ENCODE measurements around the gene HLA-DQA2. TPM values are rescaled to one million over a fixed set of nuclear protein-coding genes. Genes with fewer than 3 reads are reported as not detected.
"Not testable (repeated sequence)": the region's sequence is repeated elsewhere in the genome, so short reads cannot be mapped to it uniquely, and the experiment has no call there.

HLA-DQA2 gene
- total RNA-seq, 1 experiment from 2014 or later = not detected

GRCh38 chr6:32744776-32745175 lies 3.6 kb downstream of the HLA-DQA2 start:
- Histone ChIP-seq H3K4ac (ENCODE audit: low read depth, low read length) (no peak overlapping the region), H4K91ac (ENCODE audit: insufficient read length, low read depth, low read length) (no peak overlapping the region), H3K27me3 (ENCODE audit: insufficient read depth, low read length) (no peaks in the 10 kb centered on the region), H3K14ac (ENCODE audit: insufficient read depth, low read length) (no peak overlapping the region), H3K9ac (ENCODE audit: extremely low read depth, insufficient read length, low read length) (no peak overlapping the region), H2BK12ac (ENCODE audit: insufficient read length, low read depth, low read length) (no peak overlapping the region), H4K5ac (ENCODE audit: insufficient read length, low read depth, low read length) (no peak overlapping the region), H3K4me1 (ENCODE audit: insufficient read depth, low read length) (no peaks in the 10 kb centered on the region), H2BK15ac (ENCODE audit: low read depth, low read length) (no peak overlapping the region), H3K79me1 (ENCODE audit: insufficient read depth, low read depth, low read length, poor library complexity, severe bottlenecking) (no peaks in the 10 kb centered on the region), H2AFZ (ENCODE audit: low read length) (no peak overlapping the region), H2AK5ac (ENCODE audit: insufficient read length, low read length) (no peak overlapping the region), H4K8ac (replicated peaks; ENCODE audit: insufficient read length, low read depth, low read length) (no peak overlapping the region), H2BK120ac (ENCODE audit: low read depth, low read length, poor library complexity, severe bottlenecking) (no peak overlapping the region), H2BK5ac (ENCODE audit: insufficient read length, low read length) (no peak overlapping the region), H3K27ac (ENCODE audit: insufficient read length, low read depth, low read length) (no peak overlapping the region), H3K56ac (ENCODE audit: insufficient read length, low read depth, low read length) (no peak overlapping the region), H3K23ac (ENCODE audit: insufficient read length, low read depth, low read length) (no peak overlapping the region), H4K20me1 (ENCODE audit: control insufficient read depth, insufficient read depth, insufficient read length) (no peaks in the 10 kb centered on the region), H3K9me3 (ENCODE audit: control insufficient read depth, low read depth, low read length) (no peaks in the 10 kb centered on the region), H3K18ac (ENCODE audit: insufficient read length, low read depth, low read length) (no peak overlapping the region), H3K23me2 (ENCODE audit: insufficient read length, low read depth, low read length, poor library complexity, severe bottlenecking) (no peaks in the 10 kb centered on the region), H3K4me2 (ENCODE audit: insufficient read depth, insufficient read length, low read length) (no peak overlapping the region), H3T11ph (ENCODE audit: low read length) (no peak overlapping the region), H3K79me2 (ENCODE audit: insufficient read depth, low read length) (no peaks in the 10 kb centered on the region), H2BK20ac (ENCODE audit: low read depth, low read length, poor library complexity, severe bottlenecking) (no peak overlapping the region)
- H3K9me3 Mint-ChIP-seq = no peaks in the 10 kb centered on the region
- H3K36me3 Mint-ChIP-seq (ENCODE audit: insufficient read depth in 1 of 3, low read depth in 3 of 3) = no peaks in the 10 kb centered on the region
- peaks cover 8 to 12% of the 10 kb centered on the region in 2 experiments; a peak in 3 of 4 replicates for H3K4me1 Mint-ChIP-seq
- TF ChIP-seq CTCF (conservative IDR thresholded peaks at IDR 0.05) = no peak
- no CpG with 5 or more reads among the region's 5 CpGs for WGBS (ENCODE audit: extremely low coverage, insufficient read length, low lambda C conversion rate)
- no peak overlapping the region for H3K27ac Mint-ChIP-seq
- peaks cover 8% of the 10 kb centered on the region for H3K27me3 Mint-ChIP-seq (ENCODE audit: low read depth)
- no peak overlapping the region for H3K4me3 Mint-ChIP-seq
- DNase-seq = no peak

GRCh38 chr6:32745649-32746048 lies 4.5 kb downstream of the HLA-DQA2 start:
- H3K4me1 Mint-ChIP-seq = peaks cover 8 to 12% of the 10 kb centered on the region in 2 experiments; a peak in 3 of 4 replicates
- H2AK5ac ChIP-seq (ENCODE audit: insufficient read length, low read length); DNase-seq; H2BK120ac ChIP-seq (ENCODE audit: low read depth, low read length, poor library complexity, severe bottlenecking); H4K5ac ChIP-seq (ENCODE audit: insufficient read length, low read depth, low read length); H3K23me2 ChIP-seq (ENCODE audit: insufficient read length, low read depth, low read length, poor library complexity, severe bottlenecking); H4K20me1 ChIP-seq (ENCODE audit: control insufficient read depth, insufficient read depth, insufficient read length); H3K14ac ChIP-seq (ENCODE audit: insufficient read depth, low read length); H3K56ac ChIP-seq (ENCODE audit: insufficient read length, low read depth, low read length); H3K27me3 Mint-ChIP-seq (ENCODE audit: low read depth); H3K27ac Mint-ChIP-seq; H2BK15ac ChIP-seq (ENCODE audit: low read depth, low read length); H3K4me3 Mint-ChIP-seq; H3K9me3 Mint-ChIP-seq; H3K4me2 ChIP-seq (ENCODE audit: insufficient read depth, insufficient read length, low read length); H3K23ac ChIP-seq (ENCODE audit: insufficient read length, low read depth, low read length); H3K36me3 Mint-ChIP-seq (ENCODE audit: insufficient read depth in 1 of 3, low read depth in 3 of 3); H3K4ac ChIP-seq (ENCODE audit: low read depth, low read length); H3K27me3 ChIP-seq (ENCODE audit: insufficient read depth, low read length); H3K27ac ChIP-seq (ENCODE audit: insufficient read length, low read depth, low read length); H2BK20ac ChIP-seq (ENCODE audit: low read depth, low read length, poor library complexity, severe bottlenecking); H2BK5ac ChIP-seq (ENCODE audit: insufficient read length, low read length); H3T11ph ChIP-seq (ENCODE audit: low read length); H3K79me1 ChIP-seq (ENCODE audit: insufficient read depth, low read depth, low read length, poor library complexity, severe bottlenecking); H3K4me1 ChIP-seq (ENCODE audit: insufficient read depth, low read length); H4K8ac ChIP-seq (replicated peaks; ENCODE audit: insufficient read length, low read depth, low read length); H3K18ac ChIP-seq (ENCODE audit: insufficient read length, low read depth, low read length); H3K79me2 ChIP-seq (ENCODE audit: insufficient read depth, low read length); H2BK12ac ChIP-seq (ENCODE audit: insufficient read length, low read depth, low read length); H2AFZ ChIP-seq (ENCODE audit: low read length); H3K9me3 ChIP-seq (ENCODE audit: control insufficient read depth, low read depth, low read length); H3K9ac ChIP-seq (ENCODE audit: extremely low read depth, insufficient read length, low read length); H4K91ac ChIP-seq (ENCODE audit: insufficient read length, low read depth, low read length): not testable (repeated sequence)
- no CpG with 5 or more reads among the region's 1 CpG for whole genome bisulfite sequencing (ENCODE audit: extremely low coverage, insufficient read length, low lambda C conversion rate)

All from H9 (cell line).